Osteocyte (in vitro differentiated cells): ENCODE results near the gene ARFGAP1. TPM values are rescaled to one million over a fixed set of nuclear protein-coding genes. Genes with fewer than 3 reads are reported as not detected.

ENCODE experiments used
- DNase-seq: peaks from one replicate; pipeline ENCODE4 v3.0.0; 2021; ENCODE audit warnings: mixed read lengths; ENCODE audit not compliant: unreplicated experiment; ENCODE audit errors: extremely low spot score
- H3K27ac Mint-ChIP-seq: one replicate; pipeline ENCODE4 v1.8.0; 2021; ENCODE audit warnings: mild to moderate bottlenecking, mixed read lengths; ENCODE audit not compliant: unreplicated experiment
- H3K27me3 Mint-ChIP-seq: one replicate; pipeline ENCODE4 v1.8.0; 2021; ENCODE audit warnings: mixed read lengths; ENCODE audit not compliant: unreplicated experiment
- H3K36me3 Mint-ChIP-seq: one replicate; pipeline ENCODE4 v1.8.0; 2021; ENCODE audit warnings: mixed read lengths; ENCODE audit not compliant: unreplicated experiment
- H3K4me1 Mint-ChIP-seq: one replicate; pipeline ENCODE4 v1.8.0; 2021; ENCODE audit warnings: mixed read lengths; ENCODE audit not compliant: unreplicated experiment
- H3K4me3 Mint-ChIP-seq: one replicate; pipeline ENCODE4 v1.8.0; 2021; ENCODE audit warnings: mild to moderate bottlenecking, moderate library complexity, mixed read lengths; ENCODE audit not compliant: unreplicated experiment
- H3K9me3 Mint-ChIP-seq: one replicate; pipeline ENCODE4 v1.8.0; 2021; ENCODE audit warnings: mixed read lengths; ENCODE audit not compliant: unreplicated experiment
- CTCF ChIP-seq: fragments of 200-600 bp; sonication (generic); IDR thresholded peaks from 2 replicates; pipeline ENCODE4 v1.5.0; 2021; ENCODE audit warnings: antibody characterized with exemption, mild to moderate bottlenecking, moderate library complexity
- total RNA-seq: library from RNA; stranded (reverse); gene quantifications from 2 replicates; pipeline ENCODE4 v1.2.1, GENCODE V29; 2021

ARFGAP1 gene
- total RNA-seq, 1 donor from 2014 or later, result 119 TPM

GRCh38 chr20:63297371-63297781, 24.8 kb downstream of the ARFGAP1 start:
- no peak for TF ChIP-seq CTCF
- Mint-ChIP-seq H3K27ac (no peak overlapping the region), H3K4me1 (no peaks in the 10 kb centered on the region), H3K27me3 (peaks cover 24% of the 10 kb centered on the region), H3K9me3 (peaks cover 7% of the 10 kb centered on the region), H3K4me3 (no peak overlapping the region), H3K36me3 (no peaks in the 10 kb centered on the region)
- DNase-seq, result no peak

GRCh38 chr20:63297796-63298572, 25.4 kb downstream of the ARFGAP1 start:
- no peak for DNase-seq
- Mint-ChIP-seq H3K9me3 (peaks cover 7% of the 10 kb centered on the region), H3K27ac (no peak overlapping the region), H3K4me1 (no peaks in the 10 kb centered on the region), H3K36me3 (no peaks in the 10 kb centered on the region), H3K27me3 (peaks cover 28% of the 10 kb centered on the region), H3K4me3 (no peak overlapping the region)
- TF ChIP-seq CTCF, result no peak

GRCh38 chr20:63298731-63299312, 26.2 kb downstream of the ARFGAP1 start:
- Mint-ChIP-seq H3K4me3 (no peak overlapping the region), H3K9me3 (peaks cover 7% of the 10 kb centered on the region), H3K36me3 (no peaks in the 10 kb centered on the region), H3K27me3 (peaks cover 28% of the 10 kb centered on the region), H3K27ac (no peak overlapping the region), H3K4me1 (no peaks in the 10 kb centered on the region)
- no peak for TF ChIP-seq CTCF
- DNase-seq, result no peak

GRCh38 chr20:63301671-63302070, 29.1 kb downstream of the ARFGAP1 start:
- H3K9me3 Mint-ChIP-seq, result peaks cover 7% of the 10 kb centered on the region
- no peaks in the 10 kb centered on the region for H3K36me3 Mint-ChIP-seq
- H3K27me3 Mint-ChIP-seq, result peaks cover 28% of the 10 kb centered on the region
- H3K4me1 Mint-ChIP-seq, result no peaks in the 10 kb centered on the region
- DNase-seq, result no peak
- no peak overlapping the region for H3K27ac Mint-ChIP-seq
- no peak overlapping the region for H3K4me3 Mint-ChIP-seq
- no peak for TF ChIP-seq CTCF

GRCh38 chr20:63303095-63303666, 30.6 kb downstream of the ARFGAP1 start:
- no peaks in the 10 kb centered on the region for H3K4me1 Mint-ChIP-seq
- TF ChIP-seq CTCF, result no peak
- H3K4me3 Mint-ChIP-seq, result no peak overlapping the region

More at GRCh38 chr20:63303095-63303666, 30.6 kb downstream of the ARFGAP1 start:
- H3K36me3 Mint-ChIP-seq, result no peaks in the 10 kb centered on the region
- peaks cover 7% of the 10 kb centered on the region for H3K9me3 Mint-ChIP-seq
- H3K27ac Mint-ChIP-seq, result no peak overlapping the region
- no peak for DNase-seq
- H3K27me3 Mint-ChIP-seq, result peaks cover 28% of the 10 kb centered on the region
